CD4-positive, alpha-beta T cell treated with Interleukin-15 for 4 hours (primary cell): ENCODE data around the gene KLHDC9.

Source experiments
- DNase-seq: peaks from one replicate; pipeline ENCODE4 v3.0.0-alpha.2; 2020; ENCODE audit warnings: low spot score

KLHDC9 gene

DNA sequence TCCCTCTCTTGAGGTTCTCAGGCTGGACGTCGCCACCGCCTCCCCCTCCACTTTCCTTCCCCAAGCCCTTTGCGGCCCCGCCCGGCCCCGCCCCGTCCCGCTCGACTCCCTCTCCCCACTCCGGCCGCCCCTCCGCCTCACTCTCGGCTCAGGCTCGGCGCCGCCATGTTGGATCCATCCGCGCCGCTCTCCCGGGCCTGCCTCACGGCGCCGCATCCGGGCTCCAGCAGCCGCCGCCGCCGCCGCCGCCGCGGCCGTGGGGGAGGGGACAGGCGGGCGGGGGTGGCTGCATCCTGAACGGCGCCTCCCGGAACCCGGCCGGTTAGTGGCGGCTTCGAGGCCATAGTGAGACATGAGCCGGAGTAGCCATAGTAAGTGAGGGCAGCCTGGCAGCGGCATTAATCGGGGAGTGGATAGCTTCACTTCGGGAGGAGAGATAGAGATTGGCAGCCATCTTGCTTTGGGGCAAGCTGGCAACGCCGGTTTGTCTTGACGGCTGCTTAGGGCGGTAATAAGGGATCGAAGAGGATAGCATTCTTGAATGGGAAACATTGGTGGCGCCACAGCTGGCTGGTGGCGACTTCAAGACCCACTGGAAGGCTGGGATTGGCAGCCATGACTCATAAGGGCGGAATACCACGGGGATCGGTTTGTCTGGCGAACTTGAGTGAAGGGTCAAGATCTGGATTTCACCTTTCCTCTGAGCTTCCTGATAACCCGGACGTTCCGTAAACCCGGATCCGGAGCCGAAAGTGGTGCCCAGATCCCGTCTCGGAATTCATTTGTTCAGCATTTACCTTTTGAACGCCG, 34.5 kb downstream of the KLHDC9 start, which contains the start of gene DEDD:
Gene DEDD, minus strand, starts transcription at position 258 of the 810 bp plus-strand sequence. CDS start 8,205 bp downstream, outside the sequence.
- peak; percentile 94 for DNase-seq

GRCh38 chr1:161133220-161133740, 35.1 kb downstream of the KLHDC9 start:
- DNase-seq, result no peak

- no peak for DNase-seq
Measured at GRCh38 chr1:161137881-161138280, 39.7 kb downstream of the KLHDC9 start.

- no peak for DNase-seq
Measured at GRCh38 chr1:161138431-161138830, 40.3 kb downstream of the KLHDC9 start.

GRCh38 chr1:161139766-161140165, 41.6 kb downstream of the KLHDC9 start:
- DNase-seq, result peak; percentile 63

DNA sequence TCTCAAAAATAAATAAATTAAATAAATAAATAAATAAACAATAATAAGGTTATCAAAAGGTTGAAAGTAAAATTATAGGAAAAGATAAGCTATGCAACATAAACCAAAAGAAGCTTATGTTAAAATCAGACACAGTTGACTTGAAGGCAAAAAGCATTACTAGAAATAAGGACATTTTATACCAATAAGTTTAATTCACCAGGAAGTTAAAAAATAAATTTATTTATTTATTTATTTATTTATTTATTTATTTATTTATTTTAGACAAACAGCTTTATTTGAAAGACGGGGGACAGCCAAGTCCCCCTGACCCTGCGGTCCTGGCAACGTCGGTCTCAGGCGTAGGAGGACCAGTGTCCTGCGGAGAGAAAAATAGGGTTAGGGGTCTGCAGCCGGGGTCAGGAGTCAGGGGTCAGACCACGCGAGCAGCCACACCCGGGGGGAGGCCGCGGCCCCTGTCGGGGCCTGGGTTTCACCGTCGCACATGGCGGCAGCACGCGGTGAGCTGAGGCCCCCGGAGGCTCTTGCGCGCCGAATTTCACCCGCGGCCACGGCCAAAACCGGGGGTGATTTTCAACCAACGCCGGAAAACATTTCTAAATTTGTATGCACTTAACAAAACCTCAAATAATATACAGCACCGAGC, 42.7 kb downstream of the KLHDC9 start:
- DNase-seq, result no peak

DNA sequence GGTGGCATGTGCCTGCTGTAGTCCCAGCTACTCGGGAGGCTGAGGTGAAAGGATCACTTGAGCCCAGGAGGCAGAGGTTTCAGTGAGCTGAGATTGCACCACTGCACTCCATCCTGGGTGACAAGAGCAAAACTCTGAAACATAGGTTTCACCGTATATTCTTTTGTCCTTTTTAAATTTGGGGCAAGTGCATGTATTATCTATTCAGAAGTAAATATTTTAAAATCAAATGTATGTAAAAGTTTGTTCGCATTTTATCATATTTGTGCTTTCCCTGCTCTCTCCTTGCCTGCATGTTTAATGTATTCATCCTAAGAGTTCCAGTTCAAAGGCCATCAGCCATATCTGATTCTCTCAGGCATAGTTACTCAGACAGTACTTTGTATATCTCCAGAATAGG, 47.7 kb downstream of the KLHDC9 start:
- DNase-seq, result no peak
